A549 (cell line): ENCODE measurements around the gene XPNPEP2. TPM values are rescaled to one million over a fixed set of nuclear protein-coding genes. Genes with fewer than 3 reads are reported as not detected.

ENCODE experiments used
- ATAC-seq, 2 experiments: fragments of 200-7000 bp in 1 of 2; fragments of >200 bp in 1 of 2; cut with Nextera tagmentation in 1 of 2; cut with Tn5 transposase in 1 of 2; 3 replicates each; pipeline versions ENCODE4 v1.8.0 to v1.9.1; 2018 to 2020; ENCODE audit warnings: mild to moderate bottlenecking in 1 of 2, moderate library complexity in 1 of 2
- CTCF ChIA-PET: fragments of 300-600 bp; sonication (Branson Sonifier 250); formaldehyde crosslinking; extraction: SDS; loops from one replicate; lab custom pipeline; 2021; ENCODE audit warnings: antibody characterized with exemption, inconsistent platforms; lab: Yijun Ruan, JAX
- POLR2A ChIA-PET: fragments of 350-600 bp; formaldehyde crosslinking; extraction: SDS; loops from one replicate; lab custom pipeline; 2021; ENCODE audit warnings: antibody characterized with exemption, inconsistent platforms; lab: Yijun Ruan, JAX
- DNase-seq, 2 experiments: peaks; one replicate each; pipeline versions ENCODE4 v3.0.0 to v3.0.0-alpha.2; 2011 to 2016; ENCODE audit warnings: low read depth in 1 of 2, low spot score in 1 of 2
- FAIRE-seq: peaks from 2 replicates; lab custom pipeline; 2011; peaks lifted over from hg19 to GRCh38; lab: Jason Lieb, UNC
- H3K27ac ChIP-seq, 2 experiments: fragments of >200 bp; sonication (Bioruptor Twin); formaldehyde crosslinking; 3 replicates each; pipeline ENCODE4 v1.5.1; 2016 to 2017
- H3K4me1 ChIP-seq: fragments of >200 bp; sonication (Bioruptor Twin); formaldehyde crosslinking; 3 replicates; pipeline ENCODE4 v1.6.1; 2016
- H3K4me2 ChIP-seq: fragments of >200 bp; sonication (Bioruptor Twin); formaldehyde crosslinking; 3 replicates; pipeline ENCODE4 v1.6.1; 2016
- H3K4me3 ChIP-seq: fragments of >200 bp; sonication (Bioruptor Twin); formaldehyde crosslinking; 3 replicates; pipeline ENCODE4 v1.5.1; 2016
- H3K9me3 ChIP-seq: fragments of >200 bp; sonication (Bioruptor Twin); formaldehyde crosslinking; 3 replicates; pipeline ENCODE4 v1.6.1; 2016
- E2F6 ChIP-seq: IDR thresholded peaks from 2 replicates; pipeline ENCODE4 v1.6.1; 2012; ENCODE audit warnings: low read depth, borderline replicate concordance
- ELK1 ChIP-seq: fragments of 150-350 bp; IDR thresholded peaks from 2 replicates; pipeline ENCODE4 v1.6.1; 2014; ENCODE audit warnings: low read depth, mild to moderate bottlenecking, low read length
- FOSL2 ChIP-seq, 2 experiments: fragments of 450-650 bp in 1 of 2; fragments of >200 bp in 1 of 2; sonication (Bioruptor Twin) in 1 of 2; formaldehyde crosslinking; IDR thresholded peaks; 2 replicates each; pipeline versions ENCODE4 v1.5.0 to v1.6.1; 2016 to 2020; ENCODE audit warnings: mild to moderate bottlenecking in 1 of 2, moderate library complexity in 1 of 2
- FOXS1 ChIP-seq: fragments of 250-450 bp; sonication (Bioruptor Pico); IDR thresholded peaks from 2 replicates; pipeline ENCODE4 v1.5.0; 2020; ENCODE audit warnings: mild to moderate bottlenecking, moderate library complexity
- HES2 ChIP-seq: fragments of >200 bp; sonication (Bioruptor Twin); formaldehyde crosslinking; IDR thresholded peaks from 2 replicates; pipeline ENCODE4 v1.6.1; 2016
- HMGXB4 ChIP-seq: fragments of 250-450 bp; sonication (Bioruptor Pico); IDR thresholded peaks from 2 replicates; pipeline ENCODE4 v1.5.0; 2021; ENCODE audit warnings: mild to moderate bottlenecking, moderate library complexity, borderline replicate concordance
- KDM1A ChIP-seq: fragments of 200-600 bp; sonication (generic); IDR thresholded peaks from 2 replicates; pipeline ENCODE4 v1.6.1; 2016; ENCODE audit warnings: low read depth, mild to moderate bottlenecking
- MAFK ChIP-seq: fragments of 450-650 bp; IDR thresholded peaks from 2 replicates; pipeline ENCODE4 v1.6.1; 2014; ENCODE audit not compliant: partially characterized antibody
- MAZ ChIP-seq: fragments of 150-350 bp; IDR thresholded peaks from 2 replicates; pipeline ENCODE4 v1.6.1; 2014; ENCODE audit warnings: antibody characterized with exemption, low read depth, low read length, borderline replicate concordance
- PBX3 ChIP-seq: IDR thresholded peaks from 2 replicates; pipeline ENCODE4 v1.6.1; 2012
- PHF8 ChIP-seq: fragments of 200-600 bp; sonication (generic); IDR thresholded peaks from 2 replicates; pipeline ENCODE4 v1.6.1; 2016; ENCODE audit warnings: low read depth, mild to moderate bottlenecking, antibody characterized with exemption, moderate library complexity, borderline replicate concordance
- POLR2AphosphoS2 ChIP-seq: conservative IDR thresholded peaks from 2 replicates; pipeline ENCODE4 v1.6.1; 2012; ENCODE audit warnings: low read length, improper control_type of control experiment, inconsistent platforms
- RAD21 ChIP-seq, 2 experiments: fragments of >200 bp in 1 of 2; sonication (Bioruptor Twin) in 1 of 2; formaldehyde crosslinking in 1 of 2; IDR thresholded peaks in 1 of 2; conservative IDR thresholded peaks in 1 of 2; 2 replicates in 1 of 2; 3 replicates in 1 of 2; pipeline ENCODE4 v1.6.1; 2012 to 2018; ENCODE audit warnings: inconsistent platforms in 1 of 2
- RARB ChIP-seq: fragments of 250-450 bp; sonication (Bioruptor Pico); IDR thresholded peaks from 2 replicates; pipeline ENCODE4 v1.8.0; 2021; ENCODE audit warnings: mild to moderate bottlenecking, moderate library complexity
- RCOR1 ChIP-seq: fragments of 150-350 bp; IDR thresholded peaks from 2 replicates; pipeline ENCODE4 v1.6.1; 2014; ENCODE audit warnings: antibody characterized with exemption, low read length, low read depth
- REST ChIP-seq: fragments of 200-600 bp; sonication (generic); IDR thresholded peaks from 2 replicates; pipeline ENCODE4 v1.6.1; 2016; ENCODE audit warnings: antibody characterized with exemption, mild to moderate bottlenecking, moderate library complexity
- SREBF2 ChIP-seq: fragments of 450-650 bp; IDR thresholded peaks from 2 replicates; pipeline ENCODE4 v1.6.1; 2014; ENCODE audit warnings: mild to moderate bottlenecking, moderate library complexity
- ZC3H11A ChIP-seq: fragments of 450-650 bp; IDR thresholded peaks from 2 replicates; pipeline ENCODE4 v1.6.1; 2014; ENCODE audit warnings: antibody characterized with exemption, mild to moderate bottlenecking
- ZNF302 ChIP-seq: fragments of 250-450 bp; sonication (Bioruptor Pico); IDR thresholded peaks from 2 replicates; pipeline ENCODE4 v1.9.0; 2021; ENCODE audit warnings: inconsistent platforms, mild to moderate bottlenecking, moderate library complexity
- WGBS: methylation state at CpG from one replicate; pipeline ENCODE4 v1.1.6; 2017; ENCODE audit errors: missing lambda C conversion rate; 5-methylcytosine and 5-hydroxymethylcytosine counted together
- polyA plus RNA-seq, 4 experiments: library from polyadenylated mRNA; depleted of rRNA in 3 of 4; stranded (reverse); fragments of >200 nt; fragmentation: RNase III in 1 of 4; extraction: RNeasy Plus Mini Kit Qiagen cat#74134 plus additional on column Dnase treatment in 1 of 4; gene quantifications; 2 replicates in 3 of 4; 3 replicates in 1 of 4; pipeline ENCODE4 v1.2.3, GENCODE V29; 2011 to 2017

XPNPEP2 gene
- polyA plus RNA-seq, 2 of the 4 experiments (the other 2 are of a cell fraction), result not detected

- H3K9me3 ChIP-seq, result no peaks in the 10 kb centered on the region
- WGBS, result 90% methylated on average over 6 of the region's 6 CpGs
- H3K27ac ChIP-seq, result no peak overlapping the region
- no peak for TF ChIP-seq POLR2AphosphoS2
- no peak for TF ChIP-seq RCOR1
- no peak for TF ChIP-seq REST
- no peak for TF ChIP-seq HES2
- DNase-seq, result no peak
- ATAC-seq, result no peak
- ChIA-PET CTCF (interaction anchor here (0.8 to 2.4 kb wide), 3 partner anchors 12 to 58 kb away, joined by 3 to 6 read pairs (median 3); no protein-coding TSS in a partner anchor), POLR2A (no interaction called here)
- H3K4me2 ChIP-seq, result no peak overlapping the region
- H3K4me1 ChIP-seq, result peaks cover 18% of the 10 kb centered on the region
- FAIRE-seq, result no peak
- no peak overlapping the region for H3K4me3 ChIP-seq
Observed at GRCh38 chrX:129695535-129695934, 43.2 kb upstream of the XPNPEP2 start.

GRCh38 chrX:129695937-129696336 is 42.8 kb upstream of the XPNPEP2 start:
- ChIA-PET POLR2A (no interaction called here), CTCF (interaction anchor here (1.1 to 2.4 kb wide), 3 partner anchors 18 to 58 kb away, joined by 3 to 6 read pairs (median 6); no protein-coding TSS in a partner anchor)
- WGBS, result 88% methylated on average over 5 of the region's 8 CpGs
- no peak overlapping the region for H3K27ac ChIP-seq
- no peak overlapping the region for H3K4me2 ChIP-seq
- FAIRE-seq (no peak), DNase-seq (no peak), ATAC-seq (no peak)
- peaks cover 18% of the 10 kb centered on the region for H3K4me1 ChIP-seq
- H3K9me3 ChIP-seq, result no peaks in the 10 kb centered on the region
- TF ChIP-seq PHF8, result no peak
- no peak for TF ChIP-seq KDM1A
- TF ChIP-seq ELK1, result no peak
- TF ChIP-seq RARB (CRISPR knock-in tag), result no peak
- TF ChIP-seq HMGXB4 (CRISPR knock-in tag), result no peak
- TF ChIP-seq SREBF2, result no peak
- TF ChIP-seq ZC3H11A, result no peak
- no peak for TF ChIP-seq ZNF302 (CRISPR knock-in tag)
- no peak for TF ChIP-seq POLR2AphosphoS2
- TF ChIP-seq FOXS1, result no peak
- TF ChIP-seq RAD21 (conservative IDR thresholded peaks at IDR 0.05 in 1 of 2, IDR thresholded peaks at IDR 0.05 in 1 of 2), result no peak
- TF ChIP-seq MAZ, result no peak
- TF ChIP-seq FOSL2 (IDR thresholded peaks at IDR 0.05), result no peak
- no peak for TF ChIP-seq FOSL2 (CRISPR knock-in tag; IDR thresholded peaks at IDR 0.05)
- TF ChIP-seq E2F6, result no peak
- no peak for TF ChIP-seq PBX3
- TF ChIP-seq MAFK, result no peak
- H3K4me3 ChIP-seq, result no peak overlapping the region
